Measurements from ENCODE around the gene CBX5. TPM values are rescaled to one million over a fixed set of nuclear protein-coding genes. Genes with fewer than 3 reads are reported as not detected.
A peak's percentile ranks its signal among the peaks of the same experiment; 100 is the strongest.

The CBX5 gene
- total and polyA plus RNA-seq, 9 of the 15 experiments (the other 6 are each of a cell fraction or from before 2014, with no cell fraction given), result 32.6 to 102 (median 59.2) TPM

DNA sequence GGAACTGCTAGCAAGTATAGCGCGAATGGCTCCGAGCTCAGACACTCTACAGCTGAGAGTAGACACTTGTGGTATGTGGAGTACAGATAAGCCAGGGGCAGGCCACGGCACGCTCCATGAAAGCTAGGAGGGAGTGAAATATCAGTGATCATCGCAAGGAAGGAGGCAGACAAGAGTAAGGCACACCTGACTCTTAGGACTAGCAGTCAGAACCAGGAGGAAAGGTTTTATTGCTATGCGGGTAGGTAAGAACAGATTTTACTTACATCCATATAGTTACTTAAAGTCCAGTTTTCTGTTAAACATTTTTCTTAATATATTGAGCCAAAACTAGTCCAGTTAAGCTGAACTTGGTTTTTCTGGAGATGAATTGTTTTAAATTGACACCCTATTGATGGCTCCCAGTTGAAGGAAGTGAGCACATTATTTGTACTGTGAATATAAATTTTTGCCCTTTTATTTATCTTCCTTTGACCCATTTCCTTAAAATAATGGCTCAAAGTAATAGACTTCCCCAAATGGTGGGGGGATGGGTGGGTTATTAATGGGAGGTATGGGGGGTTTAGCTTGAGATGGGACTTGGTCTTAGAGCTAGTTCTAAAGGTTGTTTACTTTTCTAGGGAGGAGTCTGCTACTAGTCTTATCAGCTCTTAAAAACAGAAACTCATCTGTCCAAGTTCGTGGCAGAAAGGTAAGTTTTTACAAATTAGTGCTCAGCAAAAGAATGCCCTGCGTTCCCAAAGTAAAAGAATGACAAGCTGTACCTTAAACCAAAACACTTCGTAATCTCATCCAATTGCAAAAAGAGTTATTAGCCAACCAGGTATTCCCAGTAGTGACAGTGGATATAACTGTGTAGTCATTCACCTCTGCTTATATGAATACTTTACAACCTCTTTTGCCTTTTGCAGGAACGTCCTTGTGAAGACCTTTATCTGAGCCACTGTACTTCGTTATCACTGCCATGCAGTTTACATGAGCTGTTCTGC, 6.4 kb upstream of the CBX5 start (continued):
- TF ChIP-seq, protein P1, sequence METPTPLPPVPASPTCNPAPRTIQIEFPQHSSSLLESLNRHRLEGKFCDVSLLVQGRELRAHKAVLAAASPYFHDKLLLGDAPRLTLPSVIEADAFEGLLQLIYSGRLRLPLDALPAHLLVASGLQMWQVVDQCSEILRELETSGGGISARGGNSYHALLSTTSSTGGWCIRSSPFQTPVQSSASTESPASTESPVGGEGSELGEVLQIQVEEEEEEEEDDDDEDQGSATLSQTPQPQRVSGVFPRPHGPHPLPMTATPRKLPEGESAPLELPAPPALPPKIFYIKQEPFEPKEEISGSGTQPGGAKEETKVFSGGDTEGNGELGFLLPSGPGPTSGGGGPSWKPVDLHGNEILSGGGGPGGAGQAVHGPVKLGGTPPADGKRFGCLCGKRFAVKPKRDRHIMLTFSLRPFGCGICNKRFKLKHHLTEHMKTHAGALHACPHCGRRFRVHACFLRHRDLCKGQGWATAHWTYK (CRISPR knock-in tag; IDR thresholded peaks at IDR 0.05), result peak; percentile 69; the same call in 1 of the 2 replicates
- TF ChIP-seq ZNF121 (CRISPR knock-in tag; conservative IDR thresholded peaks at IDR 0.05) (no peak), YBX1 (IDR thresholded peaks at IDR 0.05) (no peak), JUNB (CRISPR knock-in tag; conservative IDR thresholded peaks at IDR 0.05) (no peak), ETS2 (tag; IDR thresholded peaks at IDR 0.05; ENCODE audit: borderline replicate concordance, poor library complexity, severe bottlenecking) (no peak), ZNF23 (CRISPR knock-in tag; IDR thresholded peaks at IDR 0.05) (0 out of 2 replicates have a peak, but pooled peaks have one; percentile 45), EP300 (IDR thresholded peaks at IDR 0.05; ENCODE audit: low read length) (peak; percentile 55; the same call in 1 of the 2 replicates), YY1 (IDR thresholded peaks at IDR 0.05; ENCODE audit: borderline replicate concordance in 1 of 3, control insufficient read depth in 1 of 3, extremely low read depth in 1 of 3, insufficient read depth in 3 of 3, insufficient read length in 1 of 3, insufficient replicate concordance in 2 of 3, low read depth in 1 of 3, low read length in 2 of 3) (peak in 1 of 3 experiments; percentile 56), ZNF77 (CRISPR knock-in tag; IDR thresholded peaks at IDR 0.05) (no peak), SUPT5H (IDR thresholded peaks at IDR 0.05) (peak; percentile 49), MYC (IDR thresholded peaks at IDR 0.05; ENCODE audit: low read depth, low read length) (peak; percentile 41; the same call in 1 of the 2 replicates), MYC (CRISPR knock-in tag; IDR thresholded peaks at IDR 0.05; ENCODE audit: borderline replicate concordance, low read depth) (no peak), RFX5 (IDR thresholded peaks at IDR 0.05; ENCODE audit: low read depth, low read length) (no peak), SMAD4 (CRISPR knock-in tag; conservative IDR thresholded peaks at IDR 0.05) (peak; percentile 83), ESRRA (IDR thresholded peaks at IDR 0.05; ENCODE audit: borderline replicate concordance, low read depth) (peak; percentile 63), ZFPM2 (CRISPR knock-in tag; IDR thresholded peaks at IDR 0.05) (no peak), RB1 (IDR thresholded peaks at IDR 0.05; ENCODE audit: low read depth) (no peak), KHSRP (IDR thresholded peaks at IDR 0.05) (0 out of 2 replicates have a peak, but pooled peaks have one; percentile 17)
- TF ChIP-seq, protein P2, sequence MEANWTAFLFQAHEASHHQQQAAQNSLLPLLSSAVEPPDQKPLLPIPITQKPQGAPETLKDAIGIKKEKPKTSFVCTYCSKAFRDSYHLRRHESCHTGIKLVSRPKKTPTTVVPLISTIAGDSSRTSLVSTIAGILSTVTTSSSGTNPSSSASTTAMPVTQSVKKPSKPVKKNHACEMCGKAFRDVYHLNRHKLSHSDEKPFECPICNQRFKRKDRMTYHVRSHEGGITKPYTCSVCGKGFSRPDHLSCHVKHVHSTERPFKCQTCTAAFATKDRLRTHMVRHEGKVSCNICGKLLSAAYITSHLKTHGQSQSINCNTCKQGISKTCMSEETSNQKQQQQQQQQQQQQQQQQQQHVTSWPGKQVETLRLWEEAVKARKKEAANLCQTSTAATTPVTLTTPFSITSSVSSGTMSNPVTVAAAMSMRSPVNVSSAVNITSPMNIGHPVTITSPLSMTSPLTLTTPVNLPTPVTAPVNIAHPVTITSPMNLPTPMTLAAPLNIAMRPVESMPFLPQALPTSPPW (CRISPR knock-in tag; IDR thresholded peaks at IDR 0.05), result peak; percentile 11; the same call in 1 of the 2 replicates
- TF ChIP-seq, protein P3, sequence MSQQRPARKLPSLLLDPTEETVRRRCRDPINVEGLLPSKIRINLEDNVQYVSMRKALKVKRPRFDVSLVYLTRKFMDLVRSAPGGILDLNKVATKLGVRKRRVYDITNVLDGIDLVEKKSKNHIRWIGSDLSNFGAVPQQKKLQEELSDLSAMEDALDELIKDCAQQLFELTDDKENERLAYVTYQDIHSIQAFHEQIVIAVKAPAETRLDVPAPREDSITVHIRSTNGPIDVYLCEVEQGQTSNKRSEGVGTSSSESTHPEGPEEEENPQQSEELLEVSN (IDR thresholded peaks at IDR 0.05; ENCODE audit: borderline replicate concordance in 1 of 2, extremely low read depth in 1 of 2, insufficient read depth in 1 of 2, insufficient read length in 1 of 2, low read depth in 1 of 2, low read length in 1 of 2, poor library complexity in 1 of 2, severe bottlenecking in 1 of 2), result no peak
- TF ChIP-seq, protein P4, sequence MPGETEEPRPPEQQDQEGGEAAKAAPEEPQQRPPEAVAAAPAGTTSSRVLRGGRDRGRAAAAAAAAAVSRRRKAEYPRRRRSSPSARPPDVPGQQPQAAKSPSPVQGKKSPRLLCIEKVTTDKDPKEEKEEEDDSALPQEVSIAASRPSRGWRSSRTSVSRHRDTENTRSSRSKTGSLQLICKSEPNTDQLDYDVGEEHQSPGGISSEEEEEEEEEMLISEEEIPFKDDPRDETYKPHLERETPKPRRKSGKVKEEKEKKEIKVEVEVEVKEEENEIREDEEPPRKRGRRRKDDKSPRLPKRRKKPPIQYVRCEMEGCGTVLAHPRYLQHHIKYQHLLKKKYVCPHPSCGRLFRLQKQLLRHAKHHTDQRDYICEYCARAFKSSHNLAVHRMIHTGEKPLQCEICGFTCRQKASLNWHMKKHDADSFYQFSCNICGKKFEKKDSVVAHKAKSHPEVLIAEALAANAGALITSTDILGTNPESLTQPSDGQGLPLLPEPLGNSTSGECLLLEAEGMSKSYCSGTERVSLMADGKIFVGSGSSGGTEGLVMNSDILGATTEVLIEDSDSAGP (CRISPR knock-in tag; IDR thresholded peaks at IDR 0.05), result no peak
